ENCODE results near the gene PRRT1B. TPM values are rescaled to one million over a fixed set of nuclear protein-coding genes. Genes with fewer than 3 reads are reported as not detected.

PRRT1B gene
- total and polyA plus RNA-seq, 8 donors = 2.3 to 5.0 (median 3.2) TPM

GRCh38 chr9:131593091-131593820 lies 47.9 kb downstream of the PRRT1B start:
- ATAC-seq (no peak), FAIRE-seq (no peak), DNase-seq (no peak)
- no peaks in the 10 kb centered on the region for H3K4me1 ChIP-seq
- WGBS, 2 donors = 83 to 87% methylated on average over 15 of the region's 15 CpGs
- H3K36me3 ChIP-seq = peaks cover 7 to 66% (median 19%) of the 10 kb centered on the region in 3 donors
- H3K27ac ChIP-seq = no peak overlapping the region
- H3K27me3 ChIP-seq = no peaks in the 10 kb centered on the region
- H3K4me3 ChIP-seq = no peak overlapping the region
- no peak for TF ChIP-seq CTCF (IDR thresholded peaks at IDR 0.05)
- no peaks in the 10 kb centered on the region for H3K9me3 ChIP-seq
- intact Hi-C loops (cut with DNase I) = no loop called here

GRCh38 chr9:131593936-131594665 lies 48.8 kb downstream of the PRRT1B start:
- FAIRE-seq (no peak), ATAC-seq (no peak)
- WGBS, 2 donors = 86 to 88% methylated on average over 17 to 21 of the region's 21 CpGs

GRCh38 chr9:131594906-131595665 lies 49.8 kb downstream of the PRRT1B start:
- H3K36me3 ChIP-seq = peaks cover 3 to 57% (median 16%) of the 10 kb centered on the region in 3 donors
- no peak overlapping the region for H3K4me3 ChIP-seq
- no peak for TF ChIP-seq CTCF (IDR thresholded peaks at IDR 0.05)
- no peaks in the 10 kb centered on the region for H3K4me1 ChIP-seq
- 88 to 89% methylated on average over 20 of the region's 20 CpGs for WGBS, 2 donors
- no peak overlapping the region for H3K27ac ChIP-seq
- FAIRE-seq (no peak), ATAC-seq (no peak), DNase-seq (no peak)
- intact Hi-C loops (cut with DNase I) = no loop called here
- no peaks in the 10 kb centered on the region for H3K27me3 ChIP-seq
- H3K9me3 ChIP-seq = no peaks in the 10 kb centered on the region

More at GRCh38 chr9:131593936-131594665, 48.8 kb downstream of the PRRT1B start:
- Histone ChIP-seq H3K4me1 (no peaks in the 10 kb centered on the region), H3K27me3 (no peaks in the 10 kb centered on the region), H3K9me3 (no peaks in the 10 kb centered on the region), H3K4me3 (no peak overlapping the region), H3K36me3 (peaks cover 3 to 66% (median 16%) of the 10 kb centered on the region in 3 donors), H3K27ac (no peak overlapping the region)
- no peak for DNase-seq
- intact Hi-C loops (cut with DNase I) = no loop called here
- no peak for TF ChIP-seq CTCF (IDR thresholded peaks at IDR 0.05)

GRCh38 chr9:131595696-131596429 lies 50.5 kb downstream of the PRRT1B start:
- FAIRE-seq = no peak
- no peak for TF ChIP-seq CTCF (IDR thresholded peaks at IDR 0.05)
- no peak overlapping the region for H3K27ac ChIP-seq

More at GRCh38 chr9:131595696-131596429, 50.5 kb downstream of the PRRT1B start:
- intact Hi-C loops (cut with DNase I) = no loop called here
- ATAC-seq = no peak
- Histone ChIP-seq H3K4me1 (no peaks in the 10 kb centered on the region), H3K4me3 (no peak overlapping the region), H3K36me3 (peaks cover 6 to 54% (median 16%) of the 10 kb centered on the region in 3 donors), H3K9me3 (no peaks in the 10 kb centered on the region), H3K27me3 (no peaks in the 10 kb centered on the region)
- no peak for DNase-seq
- WGBS, 2 donors = 88 to 91% methylated on average over 20 of the region's 20 CpGs
